H9 (cell line): ENCODE measurements around the gene HTRA3. TPM values are rescaled to one million over a fixed set of nuclear protein-coding genes. Genes with fewer than 3 reads are reported as not detected.

Experiments used
- DNase-seq: peaks from one replicate; pipeline ENCODE4 v3.0.0-alpha.2; 2017
- H2AFZ ChIP-seq: one replicate; pipeline ENCODE4 v1.6.1; 2013; ENCODE audit warnings: mild to moderate bottlenecking, low read length, control low read depth, moderate library complexity
- H2AK5ac ChIP-seq: 2 replicates; pipeline ENCODE4 v1.6.1; 2013; ENCODE audit warnings: low read length, control low read depth, mixed read lengths; ENCODE audit not compliant: insufficient read length
- H2BK120ac ChIP-seq: one replicate; pipeline ENCODE4 v1.6.1; 2013; ENCODE audit warnings: low read depth, mild to moderate bottlenecking, low read length, control low read depth, inconsistent platforms; ENCODE audit not compliant: poor library complexity, severe bottlenecking
- H2BK12ac ChIP-seq: 2 replicates; pipeline ENCODE4 v1.6.1; 2013; ENCODE audit warnings: low read length, control low read depth, mixed read lengths, low read depth; ENCODE audit not compliant: insufficient read length
- H2BK15ac ChIP-seq: 2 replicates; pipeline ENCODE4 v1.6.1; 2013; ENCODE audit warnings: low read depth, low read length, control low read depth
- H2BK20ac ChIP-seq: one replicate; pipeline ENCODE4 v1.6.1; 2013; ENCODE audit warnings: low read depth, mild to moderate bottlenecking, low read length, control low read depth, inconsistent platforms; ENCODE audit not compliant: poor library complexity, severe bottlenecking
- H2BK5ac ChIP-seq: 2 replicates; pipeline ENCODE4 v1.6.1; 2013; ENCODE audit warnings: low read length, control low read depth, mixed read lengths; ENCODE audit not compliant: insufficient read length
- H3K14ac ChIP-seq: 2 replicates; pipeline ENCODE4 v1.6.1; 2013; ENCODE audit warnings: low read length, control low read depth; ENCODE audit not compliant: insufficient read depth
- H3K18ac ChIP-seq: 2 replicates; pipeline ENCODE4 v1.6.1; 2013; ENCODE audit warnings: low read depth, mild to moderate bottlenecking, mixed read lengths, low read length, control low read depth; ENCODE audit not compliant: insufficient read length
- H3K23ac ChIP-seq: 2 replicates; pipeline ENCODE4 v1.6.1; 2013; ENCODE audit warnings: low read length, control low read depth, mixed read lengths, low read depth; ENCODE audit not compliant: insufficient read length
- H3K23me2 ChIP-seq: 2 replicates; pipeline ENCODE4 v1.6.1; 2013; ENCODE audit warnings: low read depth, mild to moderate bottlenecking, mixed read lengths, low read length, control low read depth; ENCODE audit not compliant: insufficient read length, poor library complexity, severe bottlenecking
- H3K27ac ChIP-seq: 2 replicates; pipeline ENCODE4 v1.5.1; 2013; ENCODE audit warnings: low read length, control low read depth, mixed read lengths, low read depth; ENCODE audit not compliant: insufficient read length
- H3K27me3 ChIP-seq: 2 replicates; pipeline ENCODE4 v1.6.1; 2013; ENCODE audit warnings: low read length, control low read depth, inconsistent platforms; ENCODE audit not compliant: insufficient read depth
- H3K4ac ChIP-seq: 2 replicates; pipeline ENCODE4 v1.6.1; 2013; ENCODE audit warnings: low read depth, mild to moderate bottlenecking, control low read depth, inconsistent platforms, low read length, moderate library complexity
- H3K4me1 ChIP-seq: 2 replicates; pipeline ENCODE4 v1.6.1; 2013; ENCODE audit warnings: low read length, control low read depth, inconsistent platforms; ENCODE audit not compliant: insufficient read depth
- H3K4me2 ChIP-seq: 2 replicates; pipeline ENCODE4 v1.6.1; 2013; ENCODE audit warnings: low read length, control low read depth, mixed read lengths; ENCODE audit not compliant: insufficient read length, insufficient read depth
- H3K56ac ChIP-seq: 2 replicates; pipeline ENCODE4 v1.6.1; 2013; ENCODE audit warnings: low read depth, mild to moderate bottlenecking, mixed read lengths, low read length, control low read depth; ENCODE audit not compliant: insufficient read length
- H3K79me1 ChIP-seq: 2 replicates; pipeline ENCODE4 v1.6.1; 2013; ENCODE audit warnings: low read depth, mild to moderate bottlenecking, moderate library complexity, low read length, control low read depth, inconsistent platforms; ENCODE audit not compliant: insufficient read depth, poor library complexity, severe bottlenecking
- H3K79me2 ChIP-seq: 2 replicates; pipeline ENCODE4 v1.6.1; 2013; ENCODE audit warnings: low read length, control low read depth, inconsistent platforms; ENCODE audit not compliant: insufficient read depth
- H3K9ac ChIP-seq: 2 replicates; pipeline ENCODE4 v1.6.1; 2013; ENCODE audit warnings: low read length, control low read depth, mixed read lengths; ENCODE audit not compliant: insufficient read length; ENCODE audit errors: extremely low read depth
- H3K9me3 ChIP-seq: one replicate; pipeline ENCODE4 v1.6.1; 2013; ENCODE audit warnings: low read depth, low read length, inconsistent platforms; ENCODE audit not compliant: control insufficient read depth
- H3T11ph ChIP-seq: one replicate; pipeline ENCODE4 v1.6.1; 2013; ENCODE audit warnings: mild to moderate bottlenecking, low read length, control low read depth, inconsistent platforms
- H4K20me1 ChIP-seq: one replicate; pipeline ENCODE4 v1.6.1; 2013; ENCODE audit not compliant: control insufficient read depth, insufficient read length, insufficient read depth
- H4K5ac ChIP-seq: 2 replicates; pipeline ENCODE4 v1.6.1; 2013; ENCODE audit warnings: low read depth, mild to moderate bottlenecking, mixed read lengths, low read length, control low read depth; ENCODE audit not compliant: insufficient read length
- H4K8ac ChIP-seq: replicated peaks from 2 replicates; pipeline ENCODE4 v1.6.1; 2013; ENCODE audit warnings: low read length, control low read depth, mixed read lengths, low read depth; ENCODE audit not compliant: insufficient read length
- H4K91ac ChIP-seq: 2 replicates; pipeline ENCODE4 v1.6.1; 2013; ENCODE audit warnings: low read depth, mild to moderate bottlenecking, moderate library complexity, mixed read lengths, low read length, control low read depth; ENCODE audit not compliant: insufficient read length
- H3K27ac Mint-ChIP-seq, 3 experiments: 2 replicates in 2 of 3; 3 replicates in 1 of 3; pipeline ENCODE4 v1.8.0; 2020 to 2021; ENCODE audit warnings: mixed read lengths in 3 of 3, mild to moderate bottlenecking in 1 of 3, moderate library complexity in 1 of 3
- H3K27me3 Mint-ChIP-seq: 2 replicates; pipeline ENCODE4 v1.8.0; 2021; ENCODE audit warnings: low read depth, mild to moderate bottlenecking, moderate library complexity, mixed read lengths
- H3K36me3 Mint-ChIP-seq, 3 experiments: 2 replicates in 2 of 3; 3 replicates in 1 of 3; pipeline ENCODE4 v1.8.0; 2020 to 2021; ENCODE audit warnings: low read depth in 3 of 3, mixed read lengths in 3 of 3; ENCODE audit not compliant: insufficient read depth in 1 of 3
- H3K4me1 Mint-ChIP-seq, 2 experiments: 2 replicates each; pipeline ENCODE4 v1.8.0; 2020; ENCODE audit warnings: mixed read lengths in 2 of 2
- H3K4me3 Mint-ChIP-seq, 2 experiments: 2 replicates in 1 of 2; 3 replicates in 1 of 2; pipeline ENCODE4 v1.8.0; 2020 to 2021; ENCODE audit warnings: mild to moderate bottlenecking in 2 of 2, mixed read lengths in 2 of 2, moderate library complexity in 1 of 2
- H3K9me3 Mint-ChIP-seq, 2 experiments: 2 replicates in 1 of 2; 3 replicates in 1 of 2; pipeline ENCODE4 v1.8.0; 2020; ENCODE audit warnings: mild to moderate bottlenecking in 2 of 2, mixed read lengths in 2 of 2, moderate library complexity in 1 of 2
- CTCF ChIP-seq: fragments of 200-600 bp; sonication (generic); conservative IDR thresholded peaks from 3 replicates; pipeline ENCODE4 v1.8.0; 2021; ENCODE audit warnings: antibody characterized with exemption, mild to moderate bottlenecking
- WGBS: extraction: QIAGEN DNeasy Blood & Tissue Kit; methylation state at CpG from one replicate; pipeline ENCODE4 v1.1.7; 2013; ENCODE audit warnings: missing lambda C conversion rate, low lambda C conversion rate, mixed read lengths; ENCODE audit not compliant: insufficient read length; ENCODE audit errors: extremely low coverage; 5-methylcytosine and 5-hydroxymethylcytosine counted together
- total RNA-seq: library from RNA; stranded (reverse); gene quantifications from 2 replicates; pipeline ENCODE4 v1.2.1, GENCODE V29; 2021

The HTRA3 gene
- total RNA-seq, 1 experiment from 2014 or later: 3.0 TPM

DNA sequence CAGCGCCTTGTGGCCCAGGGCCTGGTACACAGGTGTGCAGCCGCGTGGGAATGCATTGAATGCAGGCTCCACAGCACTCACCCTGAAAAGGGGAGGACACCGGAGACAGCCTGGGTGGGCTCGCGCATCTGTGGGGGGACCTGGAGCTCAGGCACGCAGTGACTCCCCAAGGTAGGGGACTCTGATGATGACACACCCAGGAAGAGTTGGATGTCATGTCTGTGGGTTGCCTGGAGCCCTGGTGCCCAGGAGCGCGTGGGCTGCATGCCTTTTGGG, 32.7 kb upstream of the HTRA3 start:
- Histone ChIP-seq H3K14ac (no peak overlapping the region), H3K18ac (no peak overlapping the region), H3K79me1 (no peaks in the 10 kb centered on the region), H4K91ac (no peak overlapping the region), H2BK15ac (no peak overlapping the region), H3K23me2 (no peaks in the 10 kb centered on the region), H3K56ac (no peak overlapping the region), H2BK5ac (no peak overlapping the region), H3K27me3 (no peaks in the 10 kb centered on the region), H2BK120ac (no peak overlapping the region), H3K79me2 (no peaks in the 10 kb centered on the region), H2BK12ac (no peak overlapping the region), H3K9me3 (no peaks in the 10 kb centered on the region), H3K4me2 (no peak overlapping the region), H3T11ph (no peak overlapping the region), H3K9ac (no peak overlapping the region), H3K4me1 (no peaks in the 10 kb centered on the region), H2BK20ac (no peak overlapping the region), H4K8ac (no peak overlapping the region), H3K4ac (no peak overlapping the region), H3K27ac (no peak overlapping the region), H4K20me1 (no peaks in the 10 kb centered on the region), H3K23ac (no peak overlapping the region), H2AFZ (no peak overlapping the region), H4K5ac (no peak overlapping the region), H2AK5ac (no peak overlapping the region)
- WGBS: no CpG with 5 or more reads among the region's 9 CpGs
- H3K4me3 Mint-ChIP-seq: no peak overlapping the region
- peaks cover 2 to 3% of the 10 kb centered on the region in 2 experiments; a peak in 1 of 4 replicates for H3K4me1 Mint-ChIP-seq
- H3K9me3 Mint-ChIP-seq: 0 out of 5 replicates have a peak, but pooled peaks cover 0 to 2% of the 10 kb centered on the region in 2 experiments
- H3K27ac Mint-ChIP-seq: no peak overlapping the region
- DNase-seq: no peak
- H3K27me3 Mint-ChIP-seq: peaks cover 3% of the 10 kb centered on the region; the same call in 1 of the 2 replicates
- H3K36me3 Mint-ChIP-seq: no peaks in the 10 kb centered on the region
- TF ChIP-seq CTCF: no peak
